ENCODE results near the gene TESPA1.

The TESPA1 gene

DNA sequence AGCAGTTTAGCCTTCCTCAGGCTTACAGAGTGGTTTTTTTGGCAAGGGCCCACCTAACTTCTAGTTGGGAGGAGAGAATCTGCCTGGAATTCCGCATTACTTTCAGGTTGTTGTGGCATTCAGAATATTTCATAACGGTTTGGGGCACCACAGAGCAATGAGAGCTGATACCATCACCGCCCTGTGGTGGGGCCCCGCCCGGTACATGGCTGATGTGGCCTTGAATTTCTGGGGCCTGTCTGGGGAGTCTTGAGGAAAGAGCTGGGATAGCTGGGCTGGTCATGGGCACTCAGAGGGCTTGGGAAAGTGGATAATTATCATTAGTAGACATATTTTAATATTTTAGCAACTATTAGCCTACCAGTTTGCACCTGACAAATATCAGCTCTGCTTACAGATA lies 4.2 kb downstream of the TESPA1 start:
- DNase-seq (ENCODE audit: low spot score): no peak
- no peak for TF ChIP-seq CTCF (IDR thresholded peaks at IDR 0.05; ENCODE audit: extremely low read depth, missing control alignments)

DNA sequence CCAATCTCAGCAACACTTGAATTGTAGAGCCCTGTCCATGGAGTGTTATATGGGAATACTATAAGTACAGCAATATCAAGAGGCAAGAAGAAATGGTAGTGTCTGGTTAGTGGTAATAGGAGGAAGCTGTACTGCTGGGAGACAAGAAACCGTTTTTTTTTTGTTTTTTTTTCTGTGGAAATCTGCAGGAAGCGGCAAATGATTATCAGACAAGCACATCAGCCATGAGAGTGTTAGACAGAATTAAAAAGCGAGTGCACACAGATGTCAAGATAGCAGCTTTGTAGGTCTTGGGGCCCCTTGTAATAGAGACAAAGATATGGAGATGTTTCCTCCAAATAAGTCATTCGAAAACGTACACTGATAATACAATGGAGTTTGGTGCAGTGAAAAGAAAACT lies 6.7 kb downstream of the TESPA1 start:
- no peak for TF ChIP-seq CTCF (IDR thresholded peaks at IDR 0.05; ENCODE audit: extremely low read depth, missing control alignments)
- no peak for DNase-seq (ENCODE audit: low spot score)

DNA sequence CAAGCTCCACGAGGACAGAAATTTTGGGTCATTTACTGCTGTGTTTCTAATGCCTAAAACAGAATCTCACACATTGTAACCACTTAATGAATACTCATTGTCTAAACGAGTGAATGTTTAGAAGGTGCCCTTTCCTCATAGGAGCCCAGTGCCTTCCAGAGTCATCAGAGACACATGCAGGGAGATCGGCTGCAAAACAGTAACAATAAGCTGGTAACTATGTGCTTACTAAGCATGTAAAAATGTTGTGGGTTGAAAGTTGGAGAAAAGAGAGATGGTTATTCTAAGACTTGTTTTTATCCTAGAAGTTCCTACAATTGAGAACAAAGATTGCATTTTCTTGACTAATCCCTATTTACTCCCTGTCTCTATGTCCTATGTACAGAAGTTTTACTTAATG lies 7.4 kb downstream of the TESPA1 start:
- no peak for TF ChIP-seq CTCF (IDR thresholded peaks at IDR 0.05; ENCODE audit: extremely low read depth, missing control alignments)

DNA sequence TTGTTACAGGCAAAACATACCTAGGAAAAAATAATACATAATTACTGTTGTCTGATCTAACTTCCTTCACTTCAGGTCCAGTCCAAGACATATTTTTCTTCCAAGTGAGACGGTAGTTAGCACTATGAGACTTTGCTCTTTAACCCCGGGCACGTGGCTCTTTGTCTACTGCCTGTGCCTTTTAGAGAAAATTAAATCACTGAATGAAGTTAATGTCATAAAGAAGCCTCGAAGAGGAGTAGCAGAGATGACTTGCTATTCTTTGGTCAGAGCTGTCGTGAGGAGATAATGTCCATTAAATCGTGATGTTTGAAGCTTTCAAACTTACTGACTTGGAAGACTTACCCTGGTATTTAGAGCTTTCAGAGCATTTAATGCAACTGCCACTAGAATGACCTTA lies 8.7 kb downstream of the TESPA1 start:
- DNase-seq (ENCODE audit: low spot score): no peak

More for the DNA sequence above, 7.4 kb downstream of the TESPA1 start:
- DNase-seq (ENCODE audit: low spot score): no peak

DNA sequence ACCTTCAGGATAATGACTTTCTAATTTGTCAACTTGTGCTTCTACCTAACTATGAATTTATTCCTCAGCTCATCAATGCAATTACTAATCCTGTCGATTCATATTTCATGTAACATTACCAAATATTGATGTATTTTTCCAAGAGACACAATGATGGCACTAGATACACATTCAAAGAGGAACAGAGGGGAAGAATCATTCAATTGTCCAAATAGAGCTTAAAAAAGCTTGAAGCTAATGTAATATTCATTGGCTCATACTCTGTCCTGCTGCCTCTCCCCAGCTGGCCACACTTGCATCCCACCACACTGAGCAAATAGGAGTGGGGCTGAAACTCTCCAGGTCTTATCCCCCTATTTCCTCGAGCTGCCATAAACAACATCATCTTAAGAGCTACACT lies 9.3 kb downstream of the TESPA1 start:
- no peak for TF ChIP-seq CTCF (IDR thresholded peaks at IDR 0.05; ENCODE audit: extremely low read depth, missing control alignments)
- no peak for DNase-seq (ENCODE audit: low spot score)

More for the DNA sequence above, 8.7 kb downstream of the TESPA1 start:
- no peak for TF ChIP-seq CTCF (IDR thresholded peaks at IDR 0.05; ENCODE audit: extremely low read depth, missing control alignments)

- TF ChIP-seq CTCF (IDR thresholded peaks at IDR 0.05; ENCODE audit: extremely low read depth, missing control alignments): no peak
- no peak for DNase-seq (ENCODE audit: low spot score)
Measured at GRCh38 chr12:54974279-54974678, 10.3 kb downstream of the TESPA1 start.

DNA sequence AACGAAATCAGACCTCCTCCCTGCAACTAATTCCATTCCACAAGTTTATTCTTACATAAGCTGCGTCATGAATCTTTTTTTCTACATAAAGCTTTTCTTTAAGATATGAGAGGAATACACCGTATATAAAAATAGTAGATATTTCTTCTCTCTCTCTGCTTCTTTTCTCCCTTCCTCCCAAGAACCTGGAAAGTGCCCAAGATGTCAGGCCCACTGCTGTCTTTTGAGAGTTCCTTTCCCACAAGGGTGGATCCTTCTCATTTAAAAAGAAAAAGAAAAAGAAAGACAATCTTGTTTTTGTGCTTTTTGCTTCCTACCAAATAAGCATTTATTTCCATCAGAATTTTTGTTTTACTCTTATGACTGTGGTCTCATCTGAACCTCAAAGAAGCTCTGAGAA lies 11.0 kb downstream of the TESPA1 start:
- TF ChIP-seq CTCF (IDR thresholded peaks at IDR 0.05; ENCODE audit: extremely low read depth, missing control alignments): no peak

More for the DNA sequence above, 11.0 kb downstream of the TESPA1 start:
- no peak for DNase-seq (ENCODE audit: low spot score)
